Stimulated activated CD4-positive, alpha-beta T cell treated with anti-CD3 and anti-CD28 coated beads, Interleukin-4, amount 100 ng/mL, for 4 hours (primary cell): ENCODE results near the gene SEMA4F.

Source experiments
- DNase-seq, 2 experiments: peaks; one replicate each; pipeline ENCODE4 v3.0.0-alpha.2; 2020

Gene SEMA4F

GRCh38 chr2:74708883-74709282, 54.8 kb downstream of the SEMA4F start:
- DNase-seq = no peak

GRCh38 chr2:74712223-74713053, 58.4 kb downstream of the SEMA4F start:
- DNase-seq = no peak

DNA sequence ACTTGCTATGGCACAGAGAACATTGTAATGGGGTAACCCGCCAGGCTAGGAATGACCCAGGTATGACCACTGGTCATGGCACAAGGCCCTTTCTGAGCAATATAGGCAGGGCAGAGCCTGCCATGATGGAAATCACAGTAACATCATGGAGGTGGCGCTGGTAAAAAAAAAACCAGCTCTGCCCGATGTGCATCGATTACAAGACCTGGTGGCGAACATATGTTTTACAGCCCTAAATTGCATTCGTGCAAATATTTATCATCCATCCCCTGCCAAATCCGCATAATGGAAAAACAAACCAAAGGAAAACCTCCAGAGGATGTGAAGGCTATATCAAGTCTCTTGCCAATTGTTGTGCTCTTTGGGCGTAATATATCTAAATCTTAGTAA, 60.6 kb downstream of the SEMA4F start:
- no peak for DNase-seq

DNA sequence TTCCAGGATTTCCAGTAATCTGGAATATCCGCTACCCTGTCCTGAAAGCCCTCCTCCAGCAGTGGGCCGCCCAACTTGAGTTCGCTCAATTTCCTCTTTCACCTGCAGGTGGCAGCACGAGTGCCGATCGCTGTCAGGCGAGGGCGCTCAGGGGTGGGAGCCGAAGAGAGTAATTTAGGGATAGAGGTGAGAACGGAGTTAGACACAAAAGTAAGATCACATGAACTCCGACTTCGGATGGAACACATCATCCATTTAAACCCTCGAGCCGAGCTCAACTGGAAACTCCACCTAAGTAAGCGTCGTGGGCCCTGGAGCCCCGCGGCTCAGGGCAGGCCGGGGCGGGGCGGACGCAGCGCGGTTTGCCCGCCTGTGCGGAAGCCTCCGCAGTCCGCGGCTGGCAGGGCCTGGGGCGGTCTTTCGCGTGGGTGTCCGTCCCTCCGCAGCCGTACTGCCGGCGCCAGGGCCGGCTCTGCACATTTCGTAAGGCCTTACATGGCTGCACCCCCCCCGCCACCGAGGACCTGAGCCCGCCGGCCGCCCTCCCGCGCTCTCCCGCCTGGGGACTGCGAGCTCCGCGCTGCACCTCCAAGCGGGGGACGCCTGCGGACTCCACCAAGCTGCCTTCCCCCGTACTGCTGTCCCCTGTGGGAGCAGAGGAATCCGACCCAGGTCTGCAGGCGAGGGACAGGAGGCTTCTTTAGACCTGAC, 61.2 kb downstream of the SEMA4F start:
- peak; percentile 73 to 74 for DNase-seq

DNA sequence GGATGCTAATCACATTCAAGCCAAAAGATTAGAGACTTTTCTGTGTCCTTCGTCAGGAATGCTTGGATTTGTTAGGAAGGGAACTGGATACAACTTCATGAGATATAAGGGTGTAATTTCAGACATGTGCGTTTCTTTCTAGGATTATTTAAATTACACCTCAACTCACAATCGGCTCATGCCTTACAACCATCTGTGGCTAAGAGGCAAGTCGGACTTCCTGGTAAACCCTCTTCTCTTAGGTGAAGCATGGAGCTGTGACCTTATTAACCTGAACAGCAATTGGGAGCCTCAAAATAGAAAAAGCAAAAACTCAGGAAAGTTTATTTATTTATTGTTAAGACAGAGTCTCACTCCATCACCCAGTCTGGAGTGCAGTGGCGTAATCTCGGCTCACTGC, 61.8 kb downstream of the SEMA4F start:
- DNase-seq = no peak

DNA sequence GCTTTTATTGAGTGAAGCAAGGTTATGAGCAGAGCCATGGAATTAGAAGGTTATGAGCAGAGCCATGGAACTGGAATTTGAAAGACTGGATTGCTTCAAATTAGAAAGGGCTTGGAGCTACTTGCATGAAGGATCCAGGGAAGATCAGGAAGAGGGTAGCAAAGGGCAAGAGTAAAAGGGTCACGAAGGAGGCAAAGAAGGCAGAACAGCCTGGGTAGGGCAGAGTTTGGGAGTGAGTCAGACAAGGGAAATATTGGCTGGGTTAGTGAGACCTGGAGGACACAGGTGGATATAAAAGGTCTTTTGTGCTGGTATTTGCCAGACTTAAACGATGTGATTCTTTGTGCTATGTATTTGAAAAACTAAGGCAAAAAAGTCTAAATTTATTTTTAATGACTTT, 65.0 kb downstream of the SEMA4F start:
- no peak for DNase-seq

DNA sequence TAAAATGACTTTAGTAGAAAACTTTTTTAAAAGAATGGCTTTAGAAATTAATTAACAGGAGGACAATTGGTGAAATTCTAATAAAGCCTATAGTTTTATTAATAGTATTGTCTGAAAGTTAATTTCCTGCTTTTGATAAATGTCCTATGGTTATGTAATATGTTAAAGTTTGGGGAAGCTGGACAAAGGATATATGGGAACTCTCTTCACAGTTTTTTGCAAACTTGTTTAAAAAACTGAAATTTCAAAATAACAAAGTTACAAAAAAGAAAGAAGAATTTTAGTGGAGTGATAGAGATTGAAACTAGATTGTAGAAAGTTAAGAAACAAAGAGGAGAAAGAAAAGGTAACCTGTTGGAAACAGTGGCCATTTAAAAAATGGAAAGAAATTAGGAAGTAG, 67.3 kb downstream of the SEMA4F start:
- no peak for DNase-seq

DNA sequence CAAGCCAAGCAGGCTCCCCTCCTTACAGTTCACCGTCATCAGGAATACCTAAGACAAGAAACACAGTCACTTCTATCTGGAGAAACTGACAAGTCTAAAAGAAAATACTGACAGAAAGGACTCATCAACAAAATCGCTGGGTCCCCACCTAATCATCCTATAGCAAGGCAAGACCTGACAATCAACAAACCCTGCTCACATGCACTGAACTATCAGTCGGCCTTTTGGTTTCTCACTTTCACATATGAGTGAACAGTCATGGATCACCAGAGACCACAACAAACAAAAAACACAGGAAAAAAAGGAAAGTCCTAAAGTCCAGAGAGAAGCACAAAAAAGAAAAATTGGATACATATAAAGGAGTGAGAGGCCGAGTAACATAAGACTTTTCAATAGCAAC, 70.4 kb downstream of the SEMA4F start:
- no peak for DNase-seq

GRCh38 chr2:74725287-74725686, 71.2 kb downstream of the SEMA4F start:
- no peak for DNase-seq

- no peak for DNase-seq
Observed at GRCh38 chr2:74728842-74729241, 74.8 kb downstream of the SEMA4F start.

DNA sequence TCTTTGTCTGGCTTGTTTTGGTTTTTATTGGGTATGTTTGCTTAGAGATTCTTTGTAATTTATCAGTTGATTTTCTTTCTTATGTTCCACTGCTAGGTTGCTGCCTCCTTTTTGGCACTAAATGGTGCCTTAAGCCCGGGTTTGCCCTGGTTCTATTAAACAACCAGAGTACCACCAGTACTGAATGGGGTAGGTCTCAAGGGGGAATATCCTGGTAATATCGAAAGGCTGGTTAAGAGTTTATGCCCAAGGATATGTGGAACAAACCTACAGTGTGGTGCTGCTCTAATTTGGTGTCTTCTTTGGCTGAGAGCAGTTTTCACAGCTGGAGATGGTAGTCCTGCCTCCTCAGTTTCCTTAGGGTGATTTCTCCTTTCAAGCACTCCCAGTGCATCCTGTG, 76.5 kb downstream of the SEMA4F start:
- no peak for DNase-seq
